HCT116 (cell line): Measurements from ENCODE around the gene GRIK4. TPM values are rescaled to one million over a fixed set of nuclear protein-coding genes. Genes with fewer than 3 reads are reported as not detected.

Source experiments
- ATAC-seq: fragments of 200-7000 bp; cut with Tn5 transposase; 2 replicates; pipeline ENCODE4 v1.9.1; 2020; ENCODE audit warnings: mild to moderate bottlenecking, moderate library complexity
- BruUV-seq: library from RNA; stranded (reverse); fragments of 400-500 nt; replicated peaks from 2 replicates; lab custom pipeline; 2021; lab: Mats Ljungman, UMichigan
- CTCF ChIA-PET: fragments of 300-600 bp; sonication (Branson Sonifier 250); formaldehyde crosslinking; loops from one replicate; lab custom pipeline; 2021; ENCODE audit warnings: antibody characterized with exemption; lab: Charles Lee
- POLR2A ChIA-PET: fragments of 300-600, 350-600 bp; sonication (Branson Sonifier 250); formaldehyde crosslinking; loops from one replicate; lab custom pipeline; 2021; ENCODE audit warnings: antibody characterized with exemption; lab: Charles Lee
- RAD21 ChIA-PET, 2 experiments: fragments of 300-600 bp; sonication (Branson Sonifier 250); formaldehyde crosslinking; loops; one replicate each; lab custom pipeline; 2023; ENCODE audit warnings: low total read pairs in 2 of 2; ENCODE audit not compliant: uncharacterized antibody in 2 of 2, unreplicated experiment in 2 of 2, low non-redundant PET in 1 of 2; lab: Charles Lee
- DNase-seq: peaks from one replicate; pipeline ENCODE4 v3.0.0-alpha.2; 2010; ENCODE audit warnings: low read depth, low spot score
- H2AFZ ChIP-seq: fragments of 200-600 bp; shearing (Covaris generic), sonication (generic); 2 replicates; pipeline ENCODE4 v1.6.1; 2017; ENCODE audit warnings: low read depth, mixed run types, mixed read lengths, antibody characterized with exemption, low read length; ENCODE audit not compliant: poor library complexity, severe bottlenecking
- H3K27ac ChIP-seq: 2 replicates; pipeline ENCODE4 v1.5.1; 2012; ENCODE audit warnings: low read depth, low read length
- H3K27me3 ChIP-seq: fragments of 200-600 bp; sonication (generic); 2 replicates; pipeline ENCODE4 v1.6.1; 2016; ENCODE audit warnings: mixed run types, low read length, mixed read lengths; ENCODE audit not compliant: insufficient read depth
- H3K36me3 ChIP-seq, 2 experiments: fragments of 200-500 bp in 1 of 2; fragments of 200-600 bp in 1 of 2; sonication (Bioruptor generic) in 1 of 2; sonication (generic) in 1 of 2; 2 replicates each; pipeline versions ENCODE4 v1.5.1 to v1.6.1; 2014 to 2016; ENCODE audit warnings: low read length in 2 of 2, inconsistent platforms in 1 of 2, mixed read lengths in 1 of 2, mixed run types in 1 of 2; ENCODE audit not compliant: insufficient read depth in 2 of 2, control insufficient read depth in 1 of 2
- H3K4me1 ChIP-seq, 2 experiments: fragments of 200-600 bp in 1 of 2; sonication (generic) in 1 of 2; 2 replicates each; pipeline versions ENCODE4 v1.5.1 to v1.6.1; 2012 to 2017; ENCODE audit warnings: low read length in 2 of 2, inconsistent platforms in 1 of 2, mild to moderate bottlenecking in 1 of 2, mixed read lengths in 1 of 2, mixed run types in 1 of 2, moderate library complexity in 1 of 2; ENCODE audit not compliant: insufficient read depth in 2 of 2, control insufficient read depth in 1 of 2
- H3K4me2 ChIP-seq: fragments of 200-600 bp; sonication (generic); 2 replicates; pipeline ENCODE4 v1.6.1; 2017; ENCODE audit warnings: mixed run types, low read length, mixed read lengths
- H3K4me3 ChIP-seq, 2 experiments: fragments of 200-600 bp in 1 of 2; sonication (generic) in 1 of 2; replicated peaks in 1 of 2; 2 replicates each; pipeline ENCODE4 v1.5.1; 2011 to 2016; ENCODE audit warnings: low read length in 2 of 2, control low read depth in 1 of 2, low read depth in 1 of 2, mild to moderate bottlenecking in 1 of 2, mixed read lengths in 1 of 2, mixed run types in 1 of 2
- H3K79me2 ChIP-seq: fragments of 200-600 bp; sonication (generic); 2 replicates; pipeline ENCODE4 v1.6.1; 2017; ENCODE audit warnings: mild to moderate bottlenecking, mixed run types, low read length, moderate library complexity, mixed read lengths; ENCODE audit not compliant: insufficient read depth
- H3K9ac ChIP-seq: fragments of 200-600 bp; sonication (generic); 2 replicates; pipeline ENCODE4 v1.6.1; 2016; ENCODE audit warnings: low read length, mixed read lengths
- H3K9me2 ChIP-seq: fragments of 200-600 bp; sonication (generic), shearing (Covaris generic); 2 replicates; pipeline ENCODE4 v1.6.1; 2017; ENCODE audit warnings: mixed run types, mild to moderate bottlenecking, moderate library complexity; ENCODE audit not compliant: insufficient read depth
- H3K9me3 ChIP-seq, 2 experiments: fragments of 200-500 bp in 1 of 2; fragments of 200-600 bp in 1 of 2; sonication (Bioruptor generic) in 1 of 2; sonication (generic) in 1 of 2; 2 replicates each; pipeline ENCODE4 v1.6.1; 2014 to 2017; ENCODE audit warnings: low read length in 2 of 2, mixed read lengths in 2 of 2, inconsistent platforms in 1 of 2, low read depth in 1 of 2, mild to moderate bottlenecking in 1 of 2, mixed run types in 1 of 2, moderate library complexity in 1 of 2; ENCODE audit not compliant: control insufficient read depth in 1 of 2, insufficient read depth in 1 of 2
- H4K20me1 ChIP-seq: fragments of 200-600 bp; sonication (generic), shearing (Covaris generic); 2 replicates; pipeline ENCODE4 v1.6.1; 2017; ENCODE audit warnings: mixed run types, mild to moderate bottlenecking, moderate library complexity; ENCODE audit not compliant: insufficient read depth
- ATF3 ChIP-seq: IDR thresholded peaks from 2 replicates; pipeline ENCODE4 v1.6.1; 2012
- CEBPB ChIP-seq: IDR thresholded peaks from 2 replicates; pipeline ENCODE4 v1.6.1; 2012; ENCODE audit warnings: low read depth
- EGR1 ChIP-seq: IDR thresholded peaks from 2 replicates; pipeline ENCODE4 v1.6.1; 2012; ENCODE audit warnings: low read depth
- EZH2 ChIP-seq: fragments of 200-600 bp; sonication (generic); IDR thresholded peaks from 2 replicates; pipeline ENCODE4 v1.6.1; 2017; ENCODE audit warnings: antibody characterized with exemption, mixed run types
- JUND ChIP-seq: IDR thresholded peaks from 2 replicates; pipeline ENCODE4 v1.6.1; 2012
- POLR2AphosphoS5 ChIP-seq: IDR thresholded peaks from 2 replicates; pipeline ENCODE4 v1.6.1; 2011; ENCODE audit warnings: mild to moderate bottlenecking, low read depth, low read length, moderate library complexity
- RAD21 ChIP-seq: IDR thresholded peaks from 2 replicates; pipeline ENCODE4 v1.6.1; 2012; ENCODE audit warnings: low read depth, mild to moderate bottlenecking
- SIN3A ChIP-seq: IDR thresholded peaks from 2 replicates; pipeline ENCODE4 v1.6.1; 2012; ENCODE audit warnings: low read depth
- SP1 ChIP-seq: IDR thresholded peaks from 2 replicates; pipeline ENCODE4 v1.6.1; 2012; ENCODE audit warnings: low read depth
- SRF ChIP-seq: IDR thresholded peaks from 2 replicates; pipeline ENCODE4 v1.6.1; 2012; ENCODE audit warnings: low read depth
- TCF7L2 ChIP-seq: IDR thresholded peaks from 2 replicates; pipeline ENCODE4 v1.7.0; 2011; ENCODE audit warnings: borderline replicate concordance, inconsistent platforms; ENCODE audit not compliant: insufficient read depth, insufficient read length; ENCODE audit errors: extremely low read depth
- YY1 ChIP-seq: IDR thresholded peaks from 2 replicates; pipeline ENCODE4 v1.6.1; 2011; ENCODE audit warnings: low read length, low read depth, moderate library complexity, mild to moderate bottlenecking; ENCODE audit not compliant: insufficient replicate concordance; ENCODE audit errors: extremely low read depth
- ZBTB33 ChIP-seq: IDR thresholded peaks from 2 replicates; pipeline ENCODE4 v1.6.1; 2011; ENCODE audit warnings: mild to moderate bottlenecking, low read length, moderate library complexity; ENCODE audit not compliant: insufficient replicate concordance; ENCODE audit errors: extremely low read depth
- ZFX ChIP-seq: fragments of 450-650 bp; IDR thresholded peaks from 2 replicates; pipeline ENCODE4 v1.6.1; 2017
- ZNF274 ChIP-seq: fragments of 200-500 bp; sonication (Bioruptor generic); IDR thresholded peaks from 2 replicates; pipeline ENCODE4 v1.6.1; 2014; ENCODE audit warnings: mild to moderate bottlenecking, low read depth, low read length, inconsistent platforms
- intact Hi-C: fragments of 100-400 bp; cut with micrococcal nuclease; formaldehyde crosslinking; loops from 2 replicates; pipeline ENCODE4 v1.10.0; 2022
- total RNA-seq: library from RNA; stranded (reverse); gene quantifications from one replicate; pipeline ENCODE4 v1.2.1, GENCODE V29; 2021; ENCODE audit not compliant: unreplicated experiment
- TF ChIP-seq, protein P1 (sequence below): IDR thresholded peaks from 2 replicates; pipeline ENCODE4 v1.6.1; 2012; ENCODE audit warnings: low read depth

GRIK4 gene
- total RNA-seq, 1 experiment from 2014 or later, result 0.52 TPM

- TF ChIP-seq TCF7L2 (no peak), EGR1 (no peak), CEBPB (no peak), SP1 (no peak), ATF3 (no peak), YY1 (no peak), ZBTB33 (no peak), JUND (no peak)
These were observed 347.2 kb downstream of the GRIK4 start (continued) for GRCh38 chr11:120858740-120859139.

- no peaks in the 10 kb centered on the region for H3K36me3 ChIP-seq
- DNase-seq (no peak), ATAC-seq (no peak)
- H3K9me3 ChIP-seq, result no peaks in the 10 kb centered on the region
- peaks cover 0 to 7% of the 10 kb centered on the region in 2 experiments; a peak in 1 of 4 replicates for H3K4me1 ChIP-seq
- ChIA-PET CTCF (no interaction called here), POLR2A (no interaction called here), RAD21 (no interaction called here)
- no peaks in the 10 kb centered on the region for H3K9me2 ChIP-seq
- no peak overlapping the region for H3K4me2 ChIP-seq
- intact Hi-C loops, result no loop called here
- peaks cover 8% of the 10 kb centered on the region; the same call in 1 of the 2 replicates for H3K27me3 ChIP-seq
- no TSS peak for BruUV-seq
- H3K79me2 ChIP-seq, result no peaks in the 10 kb centered on the region
- no peak overlapping the region for H2AFZ ChIP-seq
- H3K9ac ChIP-seq, result no peak overlapping the region
- no peak overlapping the region for H3K27ac ChIP-seq
- no peak overlapping the region for H3K4me3 ChIP-seq
- no peaks in the 10 kb centered on the region for H4K20me1 ChIP-seq
- TF ChIP-seq YY1 (no peak), CEBPB (no peak), SP1 (no peak), RAD21 (no peak), ZBTB33 (no peak), POLR2AphosphoS5 (no peak), ZFX (no peak), JUND (no peak), SRF (no peak), EZH2 (no peak), ZNF274 (no peak), SIN3A (no peak)
- TF ChIP-seq, protein P1, sequence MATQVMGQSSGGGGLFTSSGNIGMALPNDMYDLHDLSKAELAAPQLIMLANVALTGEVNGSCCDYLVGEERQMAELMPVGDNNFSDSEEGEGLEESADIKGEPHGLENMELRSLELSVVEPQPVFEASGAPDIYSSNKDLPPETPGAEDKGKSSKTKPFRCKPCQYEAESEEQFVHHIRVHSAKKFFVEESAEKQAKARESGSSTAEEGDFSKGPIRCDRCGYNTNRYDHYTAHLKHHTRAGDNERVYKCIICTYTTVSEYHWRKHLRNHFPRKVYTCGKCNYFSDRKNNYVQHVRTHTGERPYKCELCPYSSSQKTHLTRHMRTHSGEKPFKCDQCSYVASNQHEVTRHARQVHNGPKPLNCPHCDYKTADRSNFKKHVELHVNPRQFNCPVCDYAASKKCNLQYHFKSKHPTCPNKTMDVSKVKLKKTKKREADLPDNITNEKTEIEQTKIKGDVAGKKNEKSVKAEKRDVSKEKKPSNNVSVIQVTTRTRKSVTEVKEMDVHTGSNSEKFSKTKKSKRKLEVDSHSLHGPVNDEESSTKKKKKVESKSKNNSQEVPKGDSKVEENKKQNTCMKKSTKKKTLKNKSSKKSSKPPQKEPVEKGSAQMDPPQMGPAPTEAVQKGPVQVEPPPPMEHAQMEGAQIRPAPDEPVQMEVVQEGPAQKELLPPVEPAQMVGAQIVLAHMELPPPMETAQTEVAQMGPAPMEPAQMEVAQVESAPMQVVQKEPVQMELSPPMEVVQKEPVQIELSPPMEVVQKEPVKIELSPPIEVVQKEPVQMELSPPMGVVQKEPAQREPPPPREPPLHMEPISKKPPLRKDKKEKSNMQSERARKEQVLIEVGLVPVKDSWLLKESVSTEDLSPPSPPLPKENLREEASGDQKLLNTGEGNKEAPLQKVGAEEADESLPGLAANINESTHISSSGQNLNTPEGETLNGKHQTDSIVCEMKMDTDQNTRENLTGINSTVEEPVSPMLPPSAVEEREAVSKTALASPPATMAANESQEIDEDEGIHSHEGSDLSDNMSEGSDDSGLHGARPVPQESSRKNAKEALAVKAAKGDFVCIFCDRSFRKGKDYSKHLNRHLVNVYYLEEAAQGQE, result no peak
These were observed 348.2 kb downstream of the GRIK4 start for GRCh38 chr11:120859552-120860295.
